Liver (tissue), 9 donors: Measurements from ENCODE around the gene CCDC33. TPM values are rescaled to one million over a fixed set of nuclear protein-coding genes. Genes with fewer than 3 reads are reported as not detected.
A peak's percentile ranks its signal among the peaks of the same experiment; 100 is the strongest.

Experiments
- DNase-seq: peaks from one replicate; pipeline ENCODE4 v3.0.0-alpha.2; 2017; ENCODE audit warnings: low spot score
- H3K27ac ChIP-seq, 2 donors: one replicate each; pipeline ENCODE4 v1.7.0; 2013; ENCODE audit warnings: inconsistent platforms in 2 of 2, low read length in 2 of 2, control low read depth in 1 of 2, low read depth in 1 of 2, mild to moderate bottlenecking in 1 of 2
- H3K27me3 ChIP-seq, 4 donors: one replicate each; pipeline versions ENCODE4 v1.6.1 to v1.7.0; 2013; ENCODE audit warnings: low read length in 3 of 4, inconsistent platforms in 1 of 4, mild to moderate bottlenecking in 1 of 4, moderate library complexity in 1 of 4; ENCODE audit not compliant: control insufficient read depth in 4 of 4, insufficient read depth in 4 of 4
- H3K36me3 ChIP-seq, 4 donors: one replicate each; pipeline versions ENCODE4 v1.6.1 to v1.7.0; 2013; ENCODE audit warnings: low read length in 3 of 4, mild to moderate bottlenecking in 3 of 4, low read depth in 1 of 4, moderate library complexity in 1 of 4; ENCODE audit not compliant: control insufficient read depth in 4 of 4, insufficient read depth in 3 of 4
- H3K4me1 ChIP-seq, 4 donors: one replicate each; pipeline versions ENCODE4 v1.6.1 to v1.7.0; 2013; ENCODE audit warnings: low read length in 3 of 4, mild to moderate bottlenecking in 3 of 4, moderate library complexity in 1 of 4; ENCODE audit not compliant: control insufficient read depth in 4 of 4, insufficient read depth in 4 of 4
- H3K4me3 ChIP-seq, 3 donors: one replicate each; pipeline versions ENCODE4 v1.6.1 to v1.7.0; 2013; ENCODE audit warnings: low read length in 3 of 3, control low read depth in 1 of 3, low read depth in 1 of 3, mild to moderate bottlenecking in 1 of 3
- H3K9ac ChIP-seq, 2 donors: one replicate each; pipeline ENCODE4 v1.7.0; 2013; ENCODE audit warnings: low read length in 2 of 2, mild to moderate bottlenecking in 2 of 2, moderate library complexity in 2 of 2, control low read depth in 1 of 2, low read depth in 1 of 2
- H3K9me3 ChIP-seq, 4 donors: one replicate each; pipeline versions ENCODE4 v1.6.1 to v1.7.0; 2013; ENCODE audit warnings: low read length in 3 of 4; ENCODE audit not compliant: control insufficient read depth in 4 of 4
- ATF3 ChIP-seq: IDR thresholded peaks from 2 replicates; pipeline ENCODE4 v1.6.1; 2016; ENCODE audit warnings: antibody characterized with exemption
- CTCF ChIP-seq: fragments of 150-350 bp; IDR thresholded peaks from 2 replicates; pipeline ENCODE4 v1.5.1; 2017; ENCODE audit warnings: improper control_type of control experiment, low read depth, low read length; ENCODE audit not compliant: missing input control
- FOXA2 ChIP-seq: IDR thresholded peaks from 2 replicates; pipeline ENCODE4 v1.6.1; 2016; ENCODE audit warnings: antibody characterized with exemption
- GABPA ChIP-seq, 2 donors: IDR thresholded peaks in 1 of 2; conservative IDR thresholded peaks in 1 of 2; 2 replicates each; pipeline ENCODE4 v1.6.1; 2016; ENCODE audit warnings: antibody characterized with exemption in 2 of 2, mild to moderate bottlenecking in 1 of 2, moderate library complexity in 1 of 2
- HNF4A ChIP-seq, 2 donors: conservative IDR thresholded peaks; 2 replicates each; pipeline ENCODE4 v1.6.1; 2016; ENCODE audit warnings: antibody characterized with exemption in 2 of 2, mild to moderate bottlenecking in 2 of 2
- MAX ChIP-seq: IDR thresholded peaks from 2 replicates; pipeline ENCODE4 v1.6.1; 2016; ENCODE audit warnings: antibody characterized with exemption
- RAD21 ChIP-seq, 2 donors: IDR thresholded peaks; 2 replicates each; pipeline ENCODE4 v1.6.1; 2016; ENCODE audit warnings: antibody characterized with exemption in 2 of 2, mild to moderate bottlenecking in 2 of 2
- REST ChIP-seq: IDR thresholded peaks from 2 replicates; pipeline ENCODE4 v1.6.1; 2016; ENCODE audit warnings: antibody characterized with exemption, mild to moderate bottlenecking
- RXRA ChIP-seq, 2 donors: IDR thresholded peaks; 2 replicates each; pipeline ENCODE4 v1.6.1; 2017 to 2018; ENCODE audit warnings: antibody characterized with exemption in 2 of 2, mild to moderate bottlenecking in 1 of 2
- SP1 ChIP-seq: IDR thresholded peaks from 2 replicates; pipeline ENCODE4 v1.6.1; 2018; ENCODE audit warnings: antibody characterized with exemption, mild to moderate bottlenecking
- TAF1 ChIP-seq: conservative IDR thresholded peaks from 2 replicates; pipeline ENCODE4 v1.6.1; 2016; ENCODE audit warnings: antibody characterized with exemption, mild to moderate bottlenecking
- YY1 ChIP-seq: IDR thresholded peaks from 2 replicates; pipeline ENCODE4 v1.6.1; 2016; ENCODE audit warnings: antibody characterized with exemption, mild to moderate bottlenecking
- ZBTB33 ChIP-seq: IDR thresholded peaks from 2 replicates; pipeline ENCODE4 v1.6.1; 2016; ENCODE audit warnings: antibody characterized with exemption
- WGBS: extraction: QIAGEN DNeasy Blood & Tissue Kit; methylation state at CpG from one replicate; pipeline ENCODE4 v1.1.7; 2013; 5-methylcytosine and 5-hydroxymethylcytosine counted together
- polyA plus RNA-seq, 2 donors: library from polyadenylated mRNA; stranded (reverse) in 1 of 2; unstranded in 1 of 2; fragments of 200-250 nt in 1 of 2; fragments of >200 nt in 1 of 2; fragmentation: Nextera tagmentation in 1 of 2; extraction: Ambion mirVana in 1 of 2; gene quantifications; one replicate each; pipeline versions ENCODE4 v1.2.1 to v1.2.3, GENCODE V29; 2013 to 2015
- total RNA-seq, 2 donors: library from RNA; depleted of rRNA; stranded (reverse); fragments of >200 nt; gene quantifications; one replicate each; pipeline ENCODE4 v1.2.3, GENCODE V29; 2014
- donor health status: healthy.
- donor health status: healthy.
- donor health status: healthy.
- donor health status: healthy.
- donor health status: healthy.

Gene CCDC33
- total and polyA plus RNA-seq, 4 donors, result not detected

GRCh38 chr15:74307827-74308811 is 72.0 kb downstream of the CCDC33 start:
- WGBS, result 9% methylated on average over 19 of the region's 19 CpGs
- peak; percentile 58 for TF ChIP-seq CTCF
- TF ChIP-seq GABPA (IDR thresholded peaks at IDR 0.05 in 1 of 2, conservative IDR thresholded peaks at IDR 0.05 in 1 of 2), result no peak
- no peak for TF ChIP-seq MAX
- TF ChIP-seq YY1, result no peak
- no peak for TF ChIP-seq ATF3
- no peak for TF ChIP-seq ZBTB33
- no peak for TF ChIP-seq FOXA2
- no peak for TF ChIP-seq HNF4A (conservative IDR thresholded peaks at IDR 0.05)
- peak; percentile 79 to 83 for TF ChIP-seq RAD21 (IDR thresholded peaks at IDR 0.05)
- no peak for TF ChIP-seq TAF1
- no peak overlapping the region for H3K4me3 ChIP-seq
- H3K27me3 ChIP-seq, result peaks cover 0 to 14% (median under 1%) of the 10 kb centered on the region in 4 donors
- no peaks in the 10 kb centered on the region for H3K36me3 ChIP-seq
- H3K4me1 ChIP-seq, result no peaks in the 10 kb centered on the region
- H3K9ac ChIP-seq, result no peak overlapping the region
- H3K9me3 ChIP-seq, result no peaks in the 10 kb centered on the region
- DNase-seq, result no peak
- H3K27ac ChIP-seq, result no peak overlapping the region

- WGBS, result 44% methylated on average over 13 of the region's 13 CpGs
- TF ChIP-seq GABPA (IDR thresholded peaks at IDR 0.05 in 1 of 2, conservative IDR thresholded peaks at IDR 0.05 in 1 of 2) (no peak), SP1 (no peak), FOXA2 (no peak), ZBTB33 (no peak), CTCF (peak; percentile 36), RXRA (IDR thresholded peaks at IDR 0.05) (no peak), RAD21 (IDR thresholded peaks at IDR 0.05) (peak; percentile 15 to 56), REST (no peak)
- no peak overlapping the region for H3K27ac ChIP-seq
- peak; percentile 41 for DNase-seq
- no peak overlapping the region for H3K9ac ChIP-seq
- H3K4me3 ChIP-seq, result no peak overlapping the region
- H3K4me1 ChIP-seq, result no peaks in the 10 kb centered on the region
- no peaks in the 10 kb centered on the region for H3K36me3 ChIP-seq
- peaks cover 0 to 10% (median under 1%) of the 10 kb centered on the region in 4 donors for H3K27me3 ChIP-seq
- H3K9me3 ChIP-seq, result no peaks in the 10 kb centered on the region
These were observed 75.8 kb downstream of the CCDC33 start for GRCh38 chr15:74311734-74312444.
